Neural crest cell (in vitro differentiated cells): ENCODE measurements around the gene NSG2. TPM values are rescaled to one million over a fixed set of nuclear protein-coding genes. Genes with fewer than 3 reads are reported as not detected.
"Not testable (repeated sequence)": the region's sequence is repeated elsewhere in the genome, so short reads cannot be mapped to it uniquely, and the experiment has no call there.

Source experiments
- DNase-seq: peaks from one replicate; pipeline ENCODE4 v3.0.0; 2021; ENCODE audit warnings: low read depth, mixed read lengths, low spot score
- H3K27ac Mint-ChIP-seq: one replicate; pipeline ENCODE4 v1.8.0; 2021; ENCODE audit warnings: mild to moderate bottlenecking, mixed read lengths; ENCODE audit not compliant: unreplicated experiment
- H3K27me3 Mint-ChIP-seq: 2 replicates; pipeline ENCODE4 v1.8.0; 2021; ENCODE audit warnings: low read depth, mild to moderate bottlenecking, mixed read lengths
- H3K36me3 Mint-ChIP-seq: 2 replicates; pipeline ENCODE4 v1.8.0; 2021; ENCODE audit warnings: low read depth, mild to moderate bottlenecking, mixed read lengths
- H3K4me1 Mint-ChIP-seq: 2 replicates; pipeline ENCODE4 v1.8.0; 2021; ENCODE audit warnings: mixed read lengths
- H3K4me3 Mint-ChIP-seq: one replicate; pipeline ENCODE4 v1.8.0; 2021; ENCODE audit warnings: mild to moderate bottlenecking, mixed read lengths
- H3K9me3 Mint-ChIP-seq: 2 replicates; pipeline ENCODE4 v1.8.0; 2021; ENCODE audit warnings: mixed read lengths
- total RNA-seq: library from RNA; stranded (reverse); gene quantifications from 2 replicates; pipeline ENCODE4 v1.2.1, GENCODE V29; 2021
- TF ChIP-seq, protein P1 (sequence below): fragments of 200-600 bp; sonication (generic); conservative IDR thresholded peaks from 2 replicates; pipeline ENCODE4 v1.5.0; 2021; ENCODE audit warnings: antibody characterized with exemption, mild to moderate bottlenecking

Gene NSG2
- total RNA-seq, 1 donor from 2014 or later = 4.0 TPM

- Mint-ChIP-seq H3K27ac (no peak overlapping the region), H3K4me1 (no peaks in the 10 kb centered on the region), H3K27me3 (peaks cover 2% of the 10 kb centered on the region), H3K36me3 (no peaks in the 10 kb centered on the region), H3K9me3 (no peaks in the 10 kb centered on the region), H3K4me3 (no peak overlapping the region)
- TF ChIP-seq, protein P1, sequence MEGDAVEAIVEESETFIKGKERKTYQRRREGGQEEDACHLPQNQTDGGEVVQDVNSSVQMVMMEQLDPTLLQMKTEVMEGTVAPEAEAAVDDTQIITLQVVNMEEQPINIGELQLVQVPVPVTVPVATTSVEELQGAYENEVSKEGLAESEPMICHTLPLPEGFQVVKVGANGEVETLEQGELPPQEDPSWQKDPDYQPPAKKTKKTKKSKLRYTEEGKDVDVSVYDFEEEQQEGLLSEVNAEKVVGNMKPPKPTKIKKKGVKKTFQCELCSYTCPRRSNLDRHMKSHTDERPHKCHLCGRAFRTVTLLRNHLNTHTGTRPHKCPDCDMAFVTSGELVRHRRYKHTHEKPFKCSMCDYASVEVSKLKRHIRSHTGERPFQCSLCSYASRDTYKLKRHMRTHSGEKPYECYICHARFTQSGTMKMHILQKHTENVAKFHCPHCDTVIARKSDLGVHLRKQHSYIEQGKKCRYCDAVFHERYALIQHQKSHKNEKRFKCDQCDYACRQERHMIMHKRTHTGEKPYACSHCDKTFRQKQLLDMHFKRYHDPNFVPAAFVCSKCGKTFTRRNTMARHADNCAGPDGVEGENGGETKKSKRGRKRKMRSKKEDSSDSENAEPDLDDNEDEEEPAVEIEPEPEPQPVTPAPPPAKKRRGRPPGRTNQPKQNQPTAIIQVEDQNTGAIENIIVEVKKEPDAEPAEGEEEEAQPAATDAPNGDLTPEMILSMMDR = no peak
- no peak for DNase-seq
Observed at GRCh38 chr5:174008922-174009321, 36.6 kb upstream of the NSG2 start.

DNA sequence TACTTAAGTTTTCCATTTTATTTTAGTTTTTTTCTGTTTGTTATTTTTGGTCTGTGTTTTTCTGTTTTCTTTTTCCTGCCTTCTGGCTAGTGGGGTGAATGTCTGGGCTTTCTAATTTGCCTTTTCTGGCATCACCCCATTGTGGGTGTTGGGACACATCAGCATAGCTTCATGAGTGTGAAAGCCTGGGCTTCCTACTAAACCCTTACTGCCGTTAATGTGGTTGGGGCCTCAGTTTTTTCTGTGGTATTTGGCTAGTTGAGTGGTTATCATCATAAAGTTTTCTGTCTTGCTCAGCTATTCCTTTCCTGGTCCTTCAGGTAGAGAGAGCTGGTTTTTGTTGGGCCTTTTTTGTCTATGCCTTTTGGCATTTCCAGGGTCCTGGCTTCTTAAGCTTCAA is 35.1 kb upstream of the NSG2 start:
- H3K9me3 Mint-ChIP-seq = no peaks in the 10 kb centered on the region
- H3K4me1 Mint-ChIP-seq = no peaks in the 10 kb centered on the region
- TF ChIP-seq, protein P1 = no peak

GRCh38 chr5:174011441-174011840 is 34.1 kb upstream of the NSG2 start:
- Mint-ChIP-seq H3K4me3 (no peak overlapping the region), H3K27ac (no peak overlapping the region), H3K4me1 (no peaks in the 10 kb centered on the region), H3K36me3 (no peaks in the 10 kb centered on the region), H3K27me3 (peaks cover 2% of the 10 kb centered on the region), H3K9me3 (no peaks in the 10 kb centered on the region)
- DNase-seq = no peak
- TF ChIP-seq, protein P1 = no peak

More for the DNA sequence above, 35.1 kb upstream of the NSG2 start:
- H3K36me3 Mint-ChIP-seq = no peaks in the 10 kb centered on the region
- peaks cover 2% of the 10 kb centered on the region for H3K27me3 Mint-ChIP-seq
- no peak overlapping the region for H3K4me3 Mint-ChIP-seq
- no peak overlapping the region for H3K27ac Mint-ChIP-seq
- DNase-seq = no peak

- Mint-ChIP-seq H3K27ac (peak overlapping the region; percentile 92), H3K4me1 (peaks cover 23% of the 10 kb centered on the region), H3K4me3 (peak overlapping the region; percentile 87)
- TF ChIP-seq, protein P1 = peak; percentile 72
- DNase-seq = peak; percentile 50
- H3K36me3 Mint-ChIP-seq, H3K27me3 Mint-ChIP-seq, H3K9me3 Mint-ChIP-seq: not testable (repeated sequence)
Observed at GRCh38 chr5:174020069-174020927, 25.2 kb upstream of the NSG2 start.

DNA sequence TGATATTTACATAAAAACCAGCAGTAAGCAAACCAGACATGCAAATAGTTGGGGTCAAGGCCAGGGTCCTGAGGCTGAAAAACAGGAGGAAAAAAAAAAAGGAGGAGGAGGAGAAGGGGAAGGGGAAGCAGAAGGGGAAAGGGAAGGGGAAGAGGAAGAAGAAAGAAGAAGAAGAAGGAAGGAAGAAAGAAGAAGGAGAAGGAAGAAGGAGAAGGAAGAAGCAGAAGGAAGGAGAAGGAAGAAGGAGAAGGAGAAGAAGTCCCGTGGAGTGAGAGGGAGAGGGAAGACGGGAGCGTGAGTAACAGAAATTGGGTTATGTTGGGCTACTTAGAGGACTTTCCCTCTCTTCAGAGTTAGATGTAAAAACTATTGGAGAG is 24.6 kb upstream of the NSG2 start:
- H3K4me1 Mint-ChIP-seq = peaks cover 23% of the 10 kb centered on the region
- H3K27me3 Mint-ChIP-seq = peaks cover 3% of the 10 kb centered on the region
- no peak overlapping the region for H3K27ac Mint-ChIP-seq
- H3K36me3 Mint-ChIP-seq = no peaks in the 10 kb centered on the region
- no peak for DNase-seq
- peaks cover 4% of the 10 kb centered on the region for H3K9me3 Mint-ChIP-seq
- no peak overlapping the region for H3K4me3 Mint-ChIP-seq
- TF ChIP-seq, protein P1 = no peak
